Esophagus squamous epithelium (tissue), 5 donors: ENCODE data around the gene ITPKB. TPM values are rescaled to one million over a fixed set of nuclear protein-coding genes. Genes with fewer than 3 reads are reported as not detected.

Experiments used
- DNase-seq: peaks from one replicate; lab custom pipeline; 2025; lab: John Stamatoyannopoulos, UW
- H3K27ac ChIP-seq, 4 donors: fragments of 200-600 bp; sonication (generic); one replicate each; pipeline ENCODE4 v1.5.1; 2016 to 2019; ENCODE audit warnings: mild to moderate bottlenecking in 1 of 4
- H3K27me3 ChIP-seq, 4 donors: fragments of 200-600 bp; sonication (generic); 1 replicate in 3 of 4; 2 replicates in 1 of 4; pipeline versions ENCODE4 v1.5.1 to v1.6.0; 2017 to 2021; ENCODE audit warnings: antibody characterized with exemption in 1 of 4
- H3K36me3 ChIP-seq, 3 donors: fragments of 200-600 bp; sonication (generic); one replicate each; pipeline ENCODE4 v1.5.1; 2016 to 2019
- H3K4me1 ChIP-seq, 3 donors: fragments of 200-600 bp; sonication (generic); one replicate each; pipeline ENCODE4 v1.5.1; 2017 to 2019
- H3K4me3 ChIP-seq, 4 donors: fragments of 200-600 bp; sonication (generic); 1 replicate in 3 of 4; 2 replicates in 1 of 4; pipeline ENCODE4 v1.5.1; 2016 to 2019; ENCODE audit warnings: mild to moderate bottlenecking in 2 of 4, moderate library complexity in 1 of 4
- H3K9me3 ChIP-seq, 3 donors: fragments of 200-600 bp; sonication (generic); one replicate each; pipeline ENCODE4 v1.5.1; 2016 to 2019
- POLR2A ChIP-seq, 4 donors: fragments of 450-650 bp; IDR thresholded peaks; one replicate each; pipeline ENCODE4 v1.6.1; 2017; ENCODE audit warnings: antibody characterized with exemption in 4 of 4, mild to moderate bottlenecking in 4 of 4, moderate library complexity in 3 of 4
- WGBS, 2 donors: methylation state at CpG; one replicate each; pipeline ENCODE4 v1.1.5; 2018; 5-methylcytosine and 5-hydroxymethylcytosine counted together
- intact Hi-C: fragments of 100-400 bp; cut with DNase I; formaldehyde crosslinking; loops from one replicate; pipeline ENCODE4 v1.15.0; 2022
- total RNA-seq, 4 donors: library from RNA; depleted of rRNA; stranded (reverse); fragments of >200 nt; gene quantifications; one replicate each; pipeline ENCODE4 v1.1.0, GENCODE V29; 2016
- TF ChIP-seq, protein P1 (sequence below), 6 experiments: fragments of 450-650 bp in 4 of 6; fragments of 200-600 bp in 2 of 6; sonication (generic) in 2 of 6; IDR thresholded peaks; one replicate each; pipeline ENCODE4 v1.5.1; 2016 to 2019; ENCODE audit warnings: antibody characterized with exemption in 6 of 6, mild to moderate bottlenecking in 4 of 6, moderate library complexity in 4 of 6
- donor health status: DM: yes; HTN: yes; CAD: no.

Gene ITPKB
- total RNA-seq, 4 donors from 2014 or later: 10.7 to 22.3 (median 15.9) TPM

DNA sequence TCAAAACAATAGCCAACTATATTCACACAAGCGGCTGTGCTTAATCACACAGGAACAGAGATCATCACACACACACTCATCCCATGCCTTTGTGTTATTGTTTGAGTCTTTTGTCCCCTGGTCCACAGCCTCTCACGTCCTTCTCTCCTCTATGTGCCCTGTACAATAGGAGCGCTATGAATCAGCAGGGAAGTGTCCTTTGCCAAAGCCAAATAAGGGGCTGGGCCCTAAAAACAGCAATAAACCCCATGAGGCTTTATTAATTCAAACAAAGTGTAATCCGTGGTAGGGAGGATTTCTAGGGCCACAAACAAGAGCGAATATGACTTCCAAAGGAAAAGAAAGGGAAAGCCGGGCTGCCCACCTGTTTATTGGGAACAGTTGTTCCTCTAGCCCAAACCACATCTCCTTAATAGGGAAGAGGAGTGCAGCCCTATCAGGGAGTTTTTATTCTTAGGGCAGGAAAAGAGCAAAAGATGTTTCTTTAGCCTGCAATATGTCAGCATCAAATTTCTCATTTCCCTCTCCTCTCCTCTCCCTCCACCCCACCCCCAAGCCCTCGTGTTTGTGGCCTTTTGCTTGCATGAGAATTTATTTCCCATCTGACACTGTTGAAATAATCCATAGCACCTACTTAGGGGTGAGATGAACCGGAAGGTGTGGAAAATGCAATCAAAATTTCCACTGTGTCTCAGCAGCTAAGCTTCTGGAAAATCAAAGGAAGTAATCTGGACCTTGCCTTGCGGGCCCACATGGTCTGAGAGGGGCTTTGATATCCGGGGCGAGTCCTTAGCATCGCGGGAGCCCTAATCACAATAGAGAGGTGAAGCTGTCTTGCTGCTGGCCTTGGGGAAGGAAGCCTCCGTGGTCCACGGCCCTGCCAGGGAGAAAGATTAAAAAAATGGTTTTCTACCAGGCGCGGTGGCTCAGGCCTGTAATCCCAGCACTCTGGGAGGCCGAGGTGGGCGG is 45.3 kb upstream of the ITPKB start:
- WGBS, 2 donors: 57 to 67% methylated on average over 18 to 19 of the region's 19 CpGs
- Histone ChIP-seq H3K4me1 (peaks cover 0 to 18% (median 10%) of the 10 kb centered on the region in 3 donors), H3K9me3 (no peaks in the 10 kb centered on the region), H3K27ac (peak overlapping the region in 3 of 4 donors; percentile 51 to 81 (median 64)), H3K4me3 (no peak overlapping the region), H3K36me3 (no peaks in the 10 kb centered on the region), H3K27me3 (no peaks in the 10 kb centered on the region)
- intact Hi-C loops: no loop called here
- DNase-seq: no peak
- no peak for TF ChIP-seq POLR2A (IDR thresholded peaks at IDR 0.05)
- TF ChIP-seq, protein P1, sequence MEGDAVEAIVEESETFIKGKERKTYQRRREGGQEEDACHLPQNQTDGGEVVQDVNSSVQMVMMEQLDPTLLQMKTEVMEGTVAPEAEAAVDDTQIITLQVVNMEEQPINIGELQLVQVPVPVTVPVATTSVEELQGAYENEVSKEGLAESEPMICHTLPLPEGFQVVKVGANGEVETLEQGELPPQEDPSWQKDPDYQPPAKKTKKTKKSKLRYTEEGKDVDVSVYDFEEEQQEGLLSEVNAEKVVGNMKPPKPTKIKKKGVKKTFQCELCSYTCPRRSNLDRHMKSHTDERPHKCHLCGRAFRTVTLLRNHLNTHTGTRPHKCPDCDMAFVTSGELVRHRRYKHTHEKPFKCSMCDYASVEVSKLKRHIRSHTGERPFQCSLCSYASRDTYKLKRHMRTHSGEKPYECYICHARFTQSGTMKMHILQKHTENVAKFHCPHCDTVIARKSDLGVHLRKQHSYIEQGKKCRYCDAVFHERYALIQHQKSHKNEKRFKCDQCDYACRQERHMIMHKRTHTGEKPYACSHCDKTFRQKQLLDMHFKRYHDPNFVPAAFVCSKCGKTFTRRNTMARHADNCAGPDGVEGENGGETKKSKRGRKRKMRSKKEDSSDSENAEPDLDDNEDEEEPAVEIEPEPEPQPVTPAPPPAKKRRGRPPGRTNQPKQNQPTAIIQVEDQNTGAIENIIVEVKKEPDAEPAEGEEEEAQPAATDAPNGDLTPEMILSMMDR (IDR thresholded peaks at IDR 0.05): no peak

DNA sequence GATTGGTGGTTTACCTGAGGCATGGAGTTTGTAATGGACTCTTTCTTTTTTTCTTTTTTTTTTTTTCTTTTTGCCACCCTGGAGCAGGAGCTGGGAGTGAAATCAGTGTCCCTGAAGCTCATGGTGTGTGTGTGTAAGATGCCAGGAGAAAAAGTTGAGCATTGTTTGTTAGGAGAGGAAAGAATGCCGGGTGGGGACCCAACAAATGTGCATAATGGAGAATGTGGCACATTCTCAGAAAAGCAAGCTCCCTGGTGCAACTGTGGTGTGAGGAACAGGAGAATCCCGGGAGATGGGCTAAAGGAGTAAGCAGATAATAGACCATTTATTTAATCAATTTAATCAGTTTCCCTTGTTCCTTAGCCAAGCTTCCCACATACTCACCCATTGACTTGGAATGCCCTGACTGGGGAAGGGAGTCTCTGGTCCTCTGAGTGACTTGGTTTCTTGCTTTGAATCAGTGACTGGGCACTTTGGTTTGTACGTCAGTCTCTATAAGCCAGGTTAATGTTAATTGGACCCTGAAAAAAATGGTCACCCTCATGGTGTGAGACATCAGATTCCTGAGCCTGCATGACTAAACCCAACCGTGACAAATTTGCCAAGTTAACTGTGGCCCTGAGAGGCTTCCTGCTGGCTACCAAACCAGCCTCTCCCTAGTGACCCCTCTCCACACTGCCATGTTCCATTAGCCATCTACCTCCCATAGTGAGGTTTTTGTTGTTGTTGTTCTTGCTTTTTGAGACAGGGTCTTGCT is 43.9 kb upstream of the ITPKB start:
- H3K4me3 ChIP-seq: no peak overlapping the region
- no peak for DNase-seq
- intact Hi-C loops: no loop called here
- peak overlapping the region in 3 of 4 donors; percentile 51 to 81 (median 64) for H3K27ac ChIP-seq
- TF ChIP-seq POLR2A (IDR thresholded peaks at IDR 0.05): no peak
- TF ChIP-seq, protein P1 (IDR thresholded peaks at IDR 0.05): no peak
- H3K36me3 ChIP-seq: no peaks in the 10 kb centered on the region
- peaks cover 0 to 31% (median 21%) of the 10 kb centered on the region in 3 donors for H3K4me1 ChIP-seq
- no peaks in the 10 kb centered on the region for H3K9me3 ChIP-seq
- H3K27me3 ChIP-seq: no peaks in the 10 kb centered on the region
- 59 to 68% methylated on average over 3 to 4 of the region's 4 CpGs for WGBS, 2 donors

DNA sequence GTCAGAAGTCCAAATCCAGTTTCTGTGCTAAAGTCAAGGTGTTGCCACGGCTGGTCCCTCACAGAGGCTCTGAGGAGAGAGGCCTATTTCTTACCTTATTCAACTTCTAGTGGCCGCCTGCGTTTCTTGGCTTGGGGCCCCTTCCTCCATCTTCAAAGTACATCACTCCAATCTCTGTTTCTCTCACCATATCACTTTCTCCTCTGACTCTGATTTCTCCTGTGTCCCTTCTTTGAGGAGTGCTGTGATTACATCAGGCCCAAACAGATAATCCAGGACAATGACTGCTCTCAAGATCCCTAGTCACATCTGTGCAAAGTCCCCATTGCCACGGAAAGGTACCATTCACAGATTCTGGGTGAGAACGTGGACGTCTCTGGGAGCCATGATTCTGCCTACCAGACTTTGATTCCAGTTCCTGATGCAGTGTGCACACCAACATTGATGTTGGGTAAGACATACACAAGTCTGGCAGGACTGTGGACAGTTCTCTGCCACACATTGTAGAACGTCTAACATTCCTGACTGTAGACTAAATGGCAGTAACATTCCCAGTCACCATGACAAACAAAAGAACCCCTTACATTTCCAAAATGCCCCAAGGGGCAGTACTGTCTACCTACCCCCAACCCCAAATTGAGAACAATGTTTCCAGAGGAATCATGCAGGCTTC is 43.0 kb upstream of the ITPKB start:
- DNase-seq: no peak
- TF ChIP-seq, protein P1 (IDR thresholded peaks at IDR 0.05): no peak
- TF ChIP-seq POLR2A (IDR thresholded peaks at IDR 0.05): no peak
- peak overlapping the region in 2 of 4 donors; percentile 51 to 81 for H3K27ac ChIP-seq
- H3K27me3 ChIP-seq: no peaks in the 10 kb centered on the region
- intact Hi-C loops: no loop called here
- H3K36me3 ChIP-seq: no peaks in the 10 kb centered on the region
- no peak overlapping the region for H3K4me3 ChIP-seq
- WGBS, 2 donors: 82 to 85% methylated on average over 5 to 7 of the region's 7 CpGs
- H3K4me1 ChIP-seq: peaks cover 0 to 32% (median 22%) of the 10 kb centered on the region in 3 donors
- no peaks in the 10 kb centered on the region for H3K9me3 ChIP-seq

DNA sequence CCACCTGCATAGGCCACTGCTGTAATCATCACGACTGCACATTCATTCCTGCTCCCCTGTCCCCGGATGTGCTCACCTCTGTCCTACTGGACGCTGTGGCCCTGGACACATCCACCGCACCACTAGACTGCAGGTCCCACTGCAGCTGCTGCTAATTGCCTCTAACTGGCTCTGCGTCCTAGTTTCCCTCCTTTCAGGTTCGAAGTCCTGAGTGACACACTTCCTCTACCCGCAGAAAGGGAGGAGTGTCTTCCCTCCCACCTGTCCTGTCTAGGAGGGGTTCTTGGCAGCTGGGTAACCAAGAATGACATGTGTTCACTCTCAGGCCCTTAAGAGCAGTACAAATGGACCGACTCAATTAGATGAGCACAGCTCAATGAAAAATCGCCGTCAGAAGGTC is 40.5 kb upstream of the ITPKB start:
- Histone ChIP-seq H3K36me3 (no peaks in the 10 kb centered on the region), H3K27me3 (no peaks in the 10 kb centered on the region), H3K4me1 (peaks cover 0 to 30% (median 22%) of the 10 kb centered on the region in 3 donors), H3K27ac (peak overlapping the region in 3 of 4 donors; percentile 42 to 64 (median 49)), H3K9me3 (no peaks in the 10 kb centered on the region), H3K4me3 (no peak overlapping the region)
- intact Hi-C loops: no loop called here
- TF ChIP-seq POLR2A (IDR thresholded peaks at IDR 0.05): no peak
- TF ChIP-seq, protein P1 (IDR thresholded peaks at IDR 0.05): no peak
- 76 to 81% methylated on average over 7 to 8 of the region's 10 CpGs for WGBS, 2 donors
- no peak for DNase-seq
